SK-N-SH (cell line): ENCODE results near the gene FAM53A. TPM values are rescaled to one million over a fixed set of nuclear protein-coding genes. Genes with fewer than 3 reads are reported as not detected.

Experiments used
- CTCF ChIA-PET: fragments of 300-600, 350-600 bp; formaldehyde crosslinking; extraction: SDS; loops from one replicate; lab custom pipeline; 2021; lab: Yijun Ruan, JAX
- POLR2A ChIA-PET: fragments of 350-600 bp; sonication (Branson Sonifier 250); formaldehyde crosslinking; extraction: SDS; loops from one replicate; lab custom pipeline; 2020; ENCODE audit warnings: antibody characterized with exemption, inconsistent platforms; lab: Yijun Ruan, JAX
- DNase-seq: peaks from one replicate; pipeline ENCODE4 v3.0.0; 2012
- H2AFZ ChIP-seq: fragments of 200-600 bp; sonication (generic); 2 replicates; pipeline ENCODE4 v1.8.1; 2016; ENCODE audit warnings: antibody characterized with exemption, mild to moderate bottlenecking, low read depth
- H3F3A ChIP-seq: fragments of 200-600 bp; sonication (generic); replicated peaks from 2 replicates; pipeline ENCODE3; 2016; ENCODE audit warnings: antibody characterized with exemption, mild to moderate bottlenecking; ENCODE audit not compliant: insufficient read depth
- H3K27ac ChIP-seq, 2 experiments: fragments of 200-500 bp in 1 of 2; fragments of 200-600 bp in 1 of 2; sonication (Bioruptor generic) in 1 of 2; sonication (generic), shearing (Covaris generic) in 1 of 2; 2 replicates each; pipeline versions ENCODE4 v1.5.1 to v1.6.1; 2014 to 2016; ENCODE audit warnings: low read depth in 2 of 2, inconsistent platforms in 1 of 2, low read length in 1 of 2, mild to moderate bottlenecking in 1 of 2, mixed read lengths in 1 of 2
- H3K27me3 ChIP-seq: fragments of 200-600 bp; sonication (generic), shearing (Covaris generic); 2 replicates; pipeline ENCODE4 v1.6.1; 2016; ENCODE audit warnings: mixed run types; ENCODE audit not compliant: insufficient read depth
- H3K36me3 ChIP-seq, 2 experiments: fragments of 200-500 bp in 1 of 2; fragments of 200-600 bp in 1 of 2; sonication (Bioruptor generic) in 1 of 2; sonication (generic) in 1 of 2; replicated peaks in 1 of 2; 2 replicates each; pipeline versions ENCODE3 to v1.5.1; 2014 to 2016; ENCODE audit warnings: low read length in 1 of 2, mild to moderate bottlenecking in 1 of 2; ENCODE audit not compliant: insufficient read depth in 2 of 2, control insufficient read depth in 1 of 2
- H3K4me1 ChIP-seq, 2 experiments: fragments of 200-500 bp in 1 of 2; fragments of 200-600 bp in 1 of 2; sonication (Bioruptor generic) in 1 of 2; sonication (generic), shearing (Covaris generic) in 1 of 2; 2 replicates each; pipeline versions ENCODE4 v1.5.1 to v1.6.1; 2014 to 2016; ENCODE audit warnings: low read depth in 1 of 2, low read length in 1 of 2, mixed run types in 1 of 2; ENCODE audit not compliant: insufficient read depth in 2 of 2, control insufficient read depth in 1 of 2
- H3K4me2 ChIP-seq: fragments of 200-600 bp; sonication (generic), shearing (Covaris generic); 2 replicates; pipeline ENCODE4 v1.6.1; 2017; ENCODE audit warnings: mixed run types
- H3K4me3 ChIP-seq, 2 experiments: fragments of 200-500 bp in 1 of 2; fragments of 200-600 bp in 1 of 2; sonication (Bioruptor generic) in 1 of 2; sonication (generic), shearing (Covaris generic) in 1 of 2; 2 replicates each; pipeline versions ENCODE4 v1.5.1 to v1.8.1; 2014 to 2016; ENCODE audit warnings: low read depth in 2 of 2, inconsistent platforms in 1 of 2, low read length in 1 of 2, mild to moderate bottlenecking in 1 of 2, mixed read lengths in 1 of 2, moderate library complexity in 1 of 2
- H3K79me2 ChIP-seq: fragments of 200-600 bp; sonication (generic); 2 replicates; pipeline ENCODE4 v1.8.1; 2017; ENCODE audit warnings: mild to moderate bottlenecking; ENCODE audit not compliant: insufficient read depth
- H3K9ac ChIP-seq: fragments of 200-600 bp; sonication (generic); 2 replicates; pipeline ENCODE4 v1.6.1; 2017; ENCODE audit warnings: mixed run types
- H3K9me2 ChIP-seq: fragments of 200-600 bp; sonication (generic); 2 replicates; pipeline ENCODE4 v1.6.1; 2017; ENCODE audit warnings: mixed run types
- H3K9me3 ChIP-seq: fragments of 200-600 bp; sonication (generic); 2 replicates; pipeline ENCODE4 v1.6.1; 2017; ENCODE audit warnings: mixed run types, mild to moderate bottlenecking, moderate library complexity
- H4K20me1 ChIP-seq: fragments of 200-600 bp; sonication (generic); 2 replicates; pipeline ENCODE4 v1.6.1; 2017; ENCODE audit warnings: mild to moderate bottlenecking, mixed run types; ENCODE audit not compliant: insufficient read depth
- ELF1 ChIP-seq: IDR thresholded peaks from 2 replicates; pipeline ENCODE4 v1.4.0; 2012
- EZH2phosphoT487 ChIP-seq: fragments of 200-600 bp; sonication (generic); IDR thresholded peaks from 2 replicates; pipeline ENCODE4 v1.6.1; 2017; ENCODE audit warnings: low read depth, mixed run types, mild to moderate bottlenecking, antibody characterized with exemption, moderate library complexity, borderline replicate concordance
- FOSL2 ChIP-seq: IDR thresholded peaks from 2 replicates; pipeline ENCODE4 v1.4.0; 2012; ENCODE audit warnings: low read depth, mild to moderate bottlenecking, moderate library complexity, borderline replicate concordance
- GABPA ChIP-seq: IDR thresholded peaks from 2 replicates; pipeline ENCODE4 v1.4.0; 2012; ENCODE audit warnings: low read depth, mild to moderate bottlenecking
- GATA2 ChIP-seq: sonication (generic); formaldehyde crosslinking; IDR thresholded peaks from 2 replicates; pipeline ENCODE4 v1.5.0; 2020; ENCODE audit warnings: mild to moderate bottlenecking, missing genetic modification reagents
- IRF3 ChIP-seq: fragments of 150-350 bp; IDR thresholded peaks from 2 replicates; pipeline ENCODE4 v1.6.1; 2016; ENCODE audit warnings: mild to moderate bottlenecking, low read depth, low read length
- JUND ChIP-seq: IDR thresholded peaks from 2 replicates; pipeline ENCODE4 v1.4.0; 2012
- MEF2A ChIP-seq: IDR thresholded peaks from 2 replicates; pipeline ENCODE4 v1.4.0; 2012; ENCODE audit warnings: low read depth, borderline replicate concordance
- MXI1 ChIP-seq: IDR thresholded peaks from 2 replicates; pipeline ENCODE4 v1.6.1; 2012; ENCODE audit warnings: mild to moderate bottlenecking, low read depth, low read length, improper control_type of control experiment
- NFIC ChIP-seq: IDR thresholded peaks from 2 replicates; pipeline ENCODE4 v1.4.0; 2012; ENCODE audit warnings: borderline replicate concordance
- NRF1 ChIP-seq: IDR thresholded peaks from 2 replicates; pipeline ENCODE4 v1.6.1; 2012; ENCODE audit warnings: low read depth, mild to moderate bottlenecking, low read length
- PBX3 ChIP-seq: IDR thresholded peaks from 2 replicates; pipeline ENCODE4; 2012
- POLR2AphosphoS5 ChIP-seq: IDR thresholded peaks from 2 replicates; pipeline ENCODE4 v1.6.1; 2012; ENCODE audit warnings: low read depth, low read length
- RAD21 ChIP-seq: IDR thresholded peaks from 2 replicates; pipeline ENCODE4 v1.6.1; 2012; ENCODE audit warnings: mild to moderate bottlenecking, low read length
- RCOR1 ChIP-seq: fragments of 150-350 bp; IDR thresholded peaks from 2 replicates; pipeline ENCODE4 v1.6.1; 2017; ENCODE audit warnings: antibody characterized with exemption, low read length
- RFX5 ChIP-seq: IDR thresholded peaks from 2 replicates; pipeline ENCODE4 v1.6.1; 2012; ENCODE audit warnings: mild to moderate bottlenecking, improper control_type of control experiment, low read length
- TCF12 ChIP-seq: IDR thresholded peaks from 2 replicates; pipeline ENCODE4 v1.4.0; 2012
- TEAD4 ChIP-seq: IDR thresholded peaks from 2 replicates; pipeline ENCODE4 v1.4.0; 2012; ENCODE audit warnings: mild to moderate bottlenecking, borderline replicate concordance; ENCODE audit not compliant: insufficient read depth
- USF1 ChIP-seq: IDR thresholded peaks from 2 replicates; pipeline ENCODE4 v1.4.0; 2012; ENCODE audit warnings: low read depth, borderline replicate concordance
- USF2 ChIP-seq: fragments of 150-350 bp; IDR thresholded peaks from 2 replicates; pipeline ENCODE4 v1.6.1; 2017; ENCODE audit warnings: antibody characterized with exemption, low read length, low read depth, borderline replicate concordance
- YY1 ChIP-seq: IDR thresholded peaks from 2 replicates; pipeline ENCODE4 v1.4.0; 2012; ENCODE audit warnings: low read depth, mild to moderate bottlenecking
- WGBS: methylation state at CpG from one replicate; pipeline ENCODE4 v1.1.6; 2017; ENCODE audit warnings: low lambda C conversion rate; 5-methylcytosine and 5-hydroxymethylcytosine counted together
- polyA plus RNA-seq, 3 experiments: library from polyadenylated mRNA; depleted of rRNA; stranded (reverse); fragments of >200 nt; gene quantifications; 2 replicates each; pipeline ENCODE4 v1.2.3, GENCODE V29; 2012
- TF ChIP-seq, protein P1 (sequence below): IDR thresholded peaks from 2 replicates; pipeline ENCODE4 v1.4.0; 2012; ENCODE audit warnings: low read depth

Gene FAM53A
- polyA plus RNA-seq, 1 of the 3 experiments (the other 2 are of a cell fraction), result 7.6 TPM

DNA sequence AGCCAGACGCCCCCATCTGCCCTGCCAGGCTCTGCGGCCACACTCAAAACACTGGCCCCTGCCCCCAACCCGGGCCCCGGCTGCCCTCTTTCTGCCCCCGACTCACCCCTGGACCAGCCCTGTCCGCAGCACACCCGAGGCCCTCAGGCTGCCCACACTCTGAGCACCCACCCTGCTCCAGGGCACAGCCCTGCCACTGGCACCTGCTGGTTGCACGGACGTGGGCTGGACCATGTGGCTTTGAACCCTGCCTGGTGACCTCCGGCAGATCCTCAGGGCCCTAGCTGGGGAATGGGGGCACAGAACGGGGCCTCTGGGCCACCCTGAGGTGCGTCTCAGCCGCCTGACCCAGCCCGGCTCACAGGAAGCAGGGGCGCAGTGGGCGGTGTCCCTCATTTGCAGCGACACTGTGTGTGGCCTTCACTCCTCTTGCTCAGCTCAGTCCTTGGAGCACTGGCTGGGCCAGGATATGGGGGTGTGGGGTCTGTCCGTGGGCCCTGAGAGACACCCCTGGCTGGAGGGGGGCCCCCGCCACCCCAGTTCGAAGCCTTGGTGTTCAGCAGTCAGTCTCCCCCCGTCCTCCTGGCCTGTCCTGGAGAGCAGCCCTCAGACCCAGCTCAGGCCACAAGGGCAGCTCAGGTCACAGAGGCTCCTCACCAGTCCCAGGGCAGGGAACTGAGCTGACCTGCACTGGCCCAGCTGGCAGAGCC lies 73.2 kb downstream of the FAM53A start:
- no peaks in the 10 kb centered on the region for H3K27me3 ChIP-seq
- TF ChIP-seq GATA2 (CRISPR knock-in tag) (no peak), NRF1 (no peak), GABPA (no peak), POLR2AphosphoS5 (no peak), ELF1 (no peak), YY1 (no peak), USF2 (no peak), TCF12 (no peak), USF1 (no peak), MXI1 (no peak)
- TF ChIP-seq, protein P1, sequence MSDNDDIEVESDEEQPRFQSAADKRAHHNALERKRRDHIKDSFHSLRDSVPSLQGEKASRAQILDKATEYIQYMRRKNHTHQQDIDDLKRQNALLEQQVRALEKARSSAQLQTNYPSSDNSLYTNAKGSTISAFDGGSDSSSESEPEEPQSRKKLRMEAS, result no peak
- H3K27ac ChIP-seq, result no peak overlapping the region
- no peaks in the 10 kb centered on the region for H3K36me3 ChIP-seq
- WGBS, result 61% methylated on average over 5 of the region's 21 CpGs
- H3K9me3 ChIP-seq, result no peaks in the 10 kb centered on the region
- POLR2A ChIA-PET, result no interaction called here
- no peak for DNase-seq
- no peaks in the 10 kb centered on the region for H4K20me1 ChIP-seq
- H3K9ac ChIP-seq, result no peak overlapping the region
- H3K9me2 ChIP-seq, result no peaks in the 10 kb centered on the region
- no peaks in the 10 kb centered on the region for H3K4me1 ChIP-seq
- H3K4me2 ChIP-seq, result no peak overlapping the region
- H2AFZ ChIP-seq, result no peak overlapping the region
- H3K4me3 ChIP-seq, result no peak overlapping the region
- no peaks in the 10 kb centered on the region for H3F3A ChIP-seq
- CTCF ChIA-PET, result interaction anchor here (0.7 to 1.3 kb wide), 3 partner anchors 12 to 255 kb away, joined by 3 to 4 read pairs (median 4); no protein-coding TSS in a partner anchor
- no peaks in the 10 kb centered on the region for H3K79me2 ChIP-seq

GRCh38 chr4:1609901-1610790 lies 74.0 kb downstream of the FAM53A start:
- Histone ChIP-seq H3K4me2 (no peak overlapping the region), H3F3A (no peaks in the 10 kb centered on the region), H3K4me1 (no peaks in the 10 kb centered on the region), H3K9ac (no peak overlapping the region), H3K27me3 (no peaks in the 10 kb centered on the region), H3K9me3 (no peaks in the 10 kb centered on the region), H4K20me1 (no peaks in the 10 kb centered on the region), H3K36me3 (no peaks in the 10 kb centered on the region), H2AFZ (no peak overlapping the region), H3K9me2 (no peaks in the 10 kb centered on the region), H3K4me3 (no peak overlapping the region), H3K79me2 (no peaks in the 10 kb centered on the region), H3K27ac (no peak overlapping the region)
- 85% methylated on average over 22 of the region's 27 CpGs for WGBS
- no peak for DNase-seq
- ChIA-PET POLR2A (no interaction called here), CTCF (interaction anchor here (1.3 to 1.4 kb wide), 2 partner anchors 19 to 254 kb away, joined by 3 to 4 read pairs; no protein-coding TSS in a partner anchor)
- TF ChIP-seq TEAD4 (no peak), USF2 (no peak), RFX5 (no peak), IRF3 (no peak), FOSL2 (no peak), JUND (no peak), RCOR1 (no peak), YY1 (no peak), PBX3 (no peak), RAD21 (no peak), EZH2phosphoT487 (no peak), NRF1 (no peak), NFIC (no peak), MEF2A (no peak), ELF1 (no peak)
